ENCODE measurements around the gene GVQW3. TPM values are rescaled to one million over a fixed set of nuclear protein-coding genes. Genes with fewer than 3 reads are reported as not detected.

GVQW3 gene
- total RNA-seq, 1 experiment from 2014 or later: 15.8 TPM

DNA sequence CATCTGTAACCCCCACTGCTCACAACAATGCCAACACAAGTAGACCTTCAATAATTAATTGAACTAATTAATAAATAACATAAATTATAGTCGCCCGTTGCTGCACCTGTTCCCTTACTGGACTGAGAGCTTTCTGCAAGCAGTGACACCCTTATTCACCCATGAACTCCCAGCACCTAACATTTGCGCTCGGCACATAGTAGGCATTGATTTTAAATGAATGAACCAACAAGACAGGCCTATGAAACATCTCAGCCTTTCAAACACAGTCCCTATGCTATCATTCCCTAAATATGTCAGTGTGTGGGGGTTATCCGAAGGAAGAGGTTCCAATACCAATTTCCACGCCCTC lies 1.3 kb upstream of the GVQW3 start:
- no peaks in the 10 kb centered on the region for H3K27me3 Mint-ChIP-seq (ENCODE audit: insufficient read depth, unreplicated experiment)
- no TSS peak for BruUV-seq (replicated peaks)
- ChIA-PET POLR2A (no interaction called here), CTCF (no interaction called here)
- no peaks in the 10 kb centered on the region for H3K9me3 ChIP-seq
- H3K4me1 ChIP-seq: peaks cover 16% of the 10 kb centered on the region; the same call in 1 of the 2 replicates
- intact Hi-C loops (cut with micrococcal nuclease; ENCODE audit: unreplicated experiment): loop anchor here (2.0 kb wide), 2 partner anchors 145 to 169 kb away; no protein-coding TSS in a partner anchor
- peaks cover 22% of the 10 kb centered on the region for H3K36me3 Mint-ChIP-seq (ENCODE audit: insufficient read depth, unreplicated experiment)
- H3K4me3 Mint-ChIP-seq (ENCODE audit: unreplicated experiment): peak overlapping the region; percentile 92
- H3K9me3 Mint-ChIP-seq (ENCODE audit: unreplicated experiment): no peaks in the 10 kb centered on the region
- DNase-seq: no peak
- H3K36me3 ChIP-seq (ENCODE audit: control insufficient read depth, insufficient read depth, low read length): no peaks in the 10 kb centered on the region
- H3K27me3 ChIP-seq (replicated peaks; ENCODE audit: control insufficient read depth, insufficient read depth, low read length): no peaks in the 10 kb centered on the region
- H3K4me3 ChIP-seq (ENCODE audit: low read depth, low read length): peak overlapping the region; percentile 75
- peaks cover 30% of the 10 kb centered on the region for H3K4me1 Mint-ChIP-seq (ENCODE audit: low read depth, unreplicated experiment)
- H3K27ac Mint-ChIP-seq (ENCODE audit: unreplicated experiment): peak overlapping the region; percentile 19
- no peak for TF ChIP-seq CTCF (IDR thresholded peaks at IDR 0.05; ENCODE audit: insufficient read depth in 1 of 2, low read depth in 1 of 2, low read length in 1 of 2, severe bottlenecking in 1 of 2, unreplicated experiment in 1 of 2)

GRCh38 chr11:76380159-76380976 lies 755 bp upstream of the GVQW3 start:
- no peaks in the 10 kb centered on the region for H3K27me3 Mint-ChIP-seq (ENCODE audit: insufficient read depth, unreplicated experiment)
- H3K36me3 Mint-ChIP-seq (ENCODE audit: insufficient read depth, unreplicated experiment): peaks cover 22% of the 10 kb centered on the region
- H3K27ac Mint-ChIP-seq (ENCODE audit: unreplicated experiment): peak overlapping the region; percentile 19
- H3K36me3 ChIP-seq (ENCODE audit: control insufficient read depth, insufficient read depth, low read length): no peaks in the 10 kb centered on the region
- no TSS peak for BruUV-seq (replicated peaks)
- H3K9me3 ChIP-seq: no peaks in the 10 kb centered on the region
- POLR2A ChIA-PET: interaction anchor here (0.8 kb wide), 1 partner anchor 26 kb away, joined by 3 read pairs; no protein-coding TSS in a partner anchor
- peak overlapping the region; percentile 75 for H3K4me3 ChIP-seq (ENCODE audit: low read depth, low read length)
- CTCF ChIA-PET: no interaction called here
- DNase-seq: no peak
- peak overlapping the region; percentile 92 for H3K4me3 Mint-ChIP-seq (ENCODE audit: unreplicated experiment)
- H3K4me1 Mint-ChIP-seq (ENCODE audit: low read depth, unreplicated experiment): peaks cover 33% of the 10 kb centered on the region
- H3K4me1 ChIP-seq: peaks cover 20% of the 10 kb centered on the region
- intact Hi-C loops (cut with micrococcal nuclease; ENCODE audit: unreplicated experiment): loop anchor here (2.0 kb wide), 2 partner anchors 144 to 170 kb away; no protein-coding TSS in a partner anchor
- TF ChIP-seq CTCF (IDR thresholded peaks at IDR 0.05; ENCODE audit: insufficient read depth in 1 of 2, low read depth in 1 of 2, low read length in 1 of 2, severe bottlenecking in 1 of 2, unreplicated experiment in 1 of 2): no peak
- H3K9me3 Mint-ChIP-seq (ENCODE audit: unreplicated experiment): no peaks in the 10 kb centered on the region
- H3K27me3 ChIP-seq (replicated peaks; ENCODE audit: control insufficient read depth, insufficient read depth, low read length): no peaks in the 10 kb centered on the region

DNA sequence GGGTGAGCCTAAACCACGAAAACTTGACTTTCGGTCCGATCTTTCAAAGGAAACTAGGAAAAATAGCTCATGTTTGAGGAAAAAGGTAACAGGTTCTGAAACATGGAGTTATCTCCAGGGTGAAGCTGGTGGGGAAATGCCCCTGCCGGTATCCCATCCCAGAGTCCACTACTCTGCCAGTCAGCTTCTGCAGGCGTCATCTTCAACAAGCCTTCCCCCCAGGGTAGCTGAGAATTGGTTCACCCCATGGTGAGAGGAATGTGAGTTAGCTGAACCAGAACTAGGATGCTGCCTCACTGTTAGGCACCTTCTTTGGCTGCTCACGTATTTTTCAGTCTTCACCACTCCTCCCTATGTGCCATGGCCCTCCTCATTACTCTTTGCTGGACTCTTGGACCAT lies 1.1 kb downstream of the GVQW3 start:
- peaks cover 30% of the 10 kb centered on the region for H3K4me1 ChIP-seq
- no peaks in the 10 kb centered on the region for H3K27me3 Mint-ChIP-seq (ENCODE audit: insufficient read depth, unreplicated experiment)
- POLR2A ChIA-PET: no interaction called here
- TF ChIP-seq CTCF (IDR thresholded peaks at IDR 0.05; ENCODE audit: insufficient read depth in 1 of 2, low read depth in 1 of 2, low read length in 1 of 2, severe bottlenecking in 1 of 2, unreplicated experiment in 1 of 2): no peak
- H3K4me3 Mint-ChIP-seq (ENCODE audit: unreplicated experiment): peak overlapping the region; percentile 92
- peak overlapping the region; percentile 68 for H3K27ac Mint-ChIP-seq (ENCODE audit: unreplicated experiment)
- DNase-seq: no peak
- no peaks in the 10 kb centered on the region for H3K27me3 ChIP-seq (replicated peaks; ENCODE audit: control insufficient read depth, insufficient read depth, low read length)
- peaks cover 22% of the 10 kb centered on the region for H3K36me3 Mint-ChIP-seq (ENCODE audit: insufficient read depth, unreplicated experiment)
- intact Hi-C loops (cut with micrococcal nuclease; ENCODE audit: unreplicated experiment): no loop called here
- peak overlapping the region; percentile 60 for H3K4me3 ChIP-seq (ENCODE audit: low read depth, low read length)
- no TSS peak for BruUV-seq (replicated peaks)
- H3K4me1 Mint-ChIP-seq (ENCODE audit: low read depth, unreplicated experiment): peaks cover 43% of the 10 kb centered on the region
- no peaks in the 10 kb centered on the region for H3K9me3 Mint-ChIP-seq (ENCODE audit: unreplicated experiment)
- CTCF ChIA-PET: interaction anchor here (1.3 to 1.7 kb wide), 2 partner anchors 53 to 174 kb away, joined by 5 to 10 read pairs; no protein-coding TSS in a partner anchor
- H3K9me3 ChIP-seq: no peaks in the 10 kb centered on the region
- no peaks in the 10 kb centered on the region for H3K36me3 ChIP-seq (ENCODE audit: control insufficient read depth, insufficient read depth, low read length)

All from Caco-2 (cell line).